ENCODE results near the gene RIT2.

DNA sequence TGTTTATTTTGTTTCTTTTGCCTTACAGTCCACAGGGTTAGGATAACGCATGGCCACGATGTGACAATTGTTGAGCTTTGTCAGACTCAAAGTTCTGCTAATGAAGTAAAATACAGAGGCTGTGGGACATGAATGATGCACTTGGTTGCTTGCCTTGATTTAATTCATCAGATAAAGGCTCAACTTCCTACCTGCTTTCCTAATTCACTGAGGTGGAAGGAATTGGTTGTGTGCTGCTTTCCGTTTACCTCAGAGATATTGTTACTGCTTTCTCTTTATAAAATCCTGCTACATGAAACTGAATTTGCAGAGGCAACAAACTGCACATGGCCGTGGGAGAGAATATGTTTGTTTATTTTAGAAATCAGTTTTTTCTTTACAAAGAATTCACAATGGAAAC is 6.6 kb downstream of the RIT2 start:
- TF ChIP-seq, protein P1, sequence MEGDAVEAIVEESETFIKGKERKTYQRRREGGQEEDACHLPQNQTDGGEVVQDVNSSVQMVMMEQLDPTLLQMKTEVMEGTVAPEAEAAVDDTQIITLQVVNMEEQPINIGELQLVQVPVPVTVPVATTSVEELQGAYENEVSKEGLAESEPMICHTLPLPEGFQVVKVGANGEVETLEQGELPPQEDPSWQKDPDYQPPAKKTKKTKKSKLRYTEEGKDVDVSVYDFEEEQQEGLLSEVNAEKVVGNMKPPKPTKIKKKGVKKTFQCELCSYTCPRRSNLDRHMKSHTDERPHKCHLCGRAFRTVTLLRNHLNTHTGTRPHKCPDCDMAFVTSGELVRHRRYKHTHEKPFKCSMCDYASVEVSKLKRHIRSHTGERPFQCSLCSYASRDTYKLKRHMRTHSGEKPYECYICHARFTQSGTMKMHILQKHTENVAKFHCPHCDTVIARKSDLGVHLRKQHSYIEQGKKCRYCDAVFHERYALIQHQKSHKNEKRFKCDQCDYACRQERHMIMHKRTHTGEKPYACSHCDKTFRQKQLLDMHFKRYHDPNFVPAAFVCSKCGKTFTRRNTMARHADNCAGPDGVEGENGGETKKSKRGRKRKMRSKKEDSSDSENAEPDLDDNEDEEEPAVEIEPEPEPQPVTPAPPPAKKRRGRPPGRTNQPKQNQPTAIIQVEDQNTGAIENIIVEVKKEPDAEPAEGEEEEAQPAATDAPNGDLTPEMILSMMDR (IDR thresholded peaks at IDR 0.05): no peak
- TF ChIP-seq TCF12 (IDR thresholded peaks at IDR 0.05) (no peak), POLR2AphosphoS5 (IDR thresholded peaks at IDR 0.05; ENCODE audit: low read depth, low read length) (no peak), CHD2 (IDR thresholded peaks at IDR 0.05; ENCODE audit: low read length, partially characterized antibody) (no peak)
